ENCODE measurements around the gene TMTC1. TPM values are rescaled to one million over a fixed set of nuclear protein-coding genes. Genes with fewer than 3 reads are reported as not detected.

The TMTC1 gene
- total RNA-seq, 1 experiment from 2014 or later: not detected

GRCh38 chr12:29492891-29493290, 290.9 kb downstream of the TMTC1 start:
- Mint-ChIP-seq H3K9me3 (ENCODE audit: unreplicated experiment) (no peaks in the 10 kb centered on the region), H3K36me3 (ENCODE audit: insufficient read depth, unreplicated experiment) (no peaks in the 10 kb centered on the region), H3K4me1 (ENCODE audit: low read depth, unreplicated experiment) (no peaks in the 10 kb centered on the region), H3K27me3 (ENCODE audit: insufficient read depth, unreplicated experiment) (peaks cover 24% of the 10 kb centered on the region), H3K4me3 (ENCODE audit: unreplicated experiment) (no peak overlapping the region), H3K27ac (ENCODE audit: unreplicated experiment) (no peak overlapping the region)
- TF ChIP-seq CTCF (IDR thresholded peaks at IDR 0.05; ENCODE audit: insufficient read depth in 1 of 2, low read depth in 1 of 2, low read length in 1 of 2, severe bottlenecking in 1 of 2, unreplicated experiment in 1 of 2): no peak
- DNase-seq: no peak
- Histone ChIP-seq H3K4me3 (ENCODE audit: low read depth, low read length) (no peak overlapping the region), H3K4me1 (no peaks in the 10 kb centered on the region), H3K9me3 (no peaks in the 10 kb centered on the region), H3K27me3 (replicated peaks; ENCODE audit: control insufficient read depth, insufficient read depth, low read length) (no peaks in the 10 kb centered on the region), H3K36me3 (ENCODE audit: control insufficient read depth, insufficient read depth, low read length) (no peaks in the 10 kb centered on the region)
- no TSS peak for BruUV-seq (replicated peaks)
- intact Hi-C loops (cut with micrococcal nuclease; ENCODE audit: unreplicated experiment): no loop called here
- ChIA-PET POLR2A (no interaction called here), CTCF (no interaction called here)

GRCh38 chr12:29486972-29487371, 296.8 kb downstream of the TMTC1 start:
- peaks cover 16% of the 10 kb centered on the region for H3K27me3 Mint-ChIP-seq (ENCODE audit: insufficient read depth, unreplicated experiment)
- H3K9me3 ChIP-seq: no peaks in the 10 kb centered on the region
- POLR2A ChIA-PET: no interaction called here
- no peak overlapping the region for H3K27ac Mint-ChIP-seq (ENCODE audit: unreplicated experiment)
- H3K36me3 Mint-ChIP-seq (ENCODE audit: insufficient read depth, unreplicated experiment): no peaks in the 10 kb centered on the region
- no peaks in the 10 kb centered on the region for H3K4me1 Mint-ChIP-seq (ENCODE audit: low read depth, unreplicated experiment)
- H3K4me1 ChIP-seq: no peaks in the 10 kb centered on the region
- no peak for DNase-seq
- no TSS peak for BruUV-seq (replicated peaks)
- intact Hi-C loops (cut with micrococcal nuclease; ENCODE audit: unreplicated experiment): no loop called here
- H3K27me3 ChIP-seq (replicated peaks; ENCODE audit: control insufficient read depth, insufficient read depth, low read length): no peaks in the 10 kb centered on the region
- no peak overlapping the region for H3K4me3 Mint-ChIP-seq (ENCODE audit: unreplicated experiment)
- CTCF ChIA-PET: no interaction called here
- no peaks in the 10 kb centered on the region for H3K36me3 ChIP-seq (ENCODE audit: control insufficient read depth, insufficient read depth, low read length)
- no peaks in the 10 kb centered on the region for H3K9me3 Mint-ChIP-seq (ENCODE audit: unreplicated experiment)
- no peak for TF ChIP-seq CTCF (IDR thresholded peaks at IDR 0.05; ENCODE audit: insufficient read depth in 1 of 2, low read depth in 1 of 2, low read length in 1 of 2, severe bottlenecking in 1 of 2, unreplicated experiment in 1 of 2)
- H3K4me3 ChIP-seq (ENCODE audit: low read depth, low read length): no peak overlapping the region

- no peaks in the 10 kb centered on the region for H3K36me3 ChIP-seq (ENCODE audit: control insufficient read depth, insufficient read depth, low read length)
- peaks cover 3% of the 10 kb centered on the region for H3K27me3 Mint-ChIP-seq (ENCODE audit: insufficient read depth, unreplicated experiment)
- no peaks in the 10 kb centered on the region for H3K9me3 Mint-ChIP-seq (ENCODE audit: unreplicated experiment)
- no peaks in the 10 kb centered on the region for H3K4me1 ChIP-seq
- BruUV-seq (replicated peaks): no TSS peak
- H3K27ac Mint-ChIP-seq (ENCODE audit: unreplicated experiment): no peak overlapping the region
- no peaks in the 10 kb centered on the region for H3K9me3 ChIP-seq
- H3K4me3 ChIP-seq (ENCODE audit: low read depth, low read length): no peak overlapping the region
- H3K27me3 ChIP-seq (replicated peaks; ENCODE audit: control insufficient read depth, insufficient read depth, low read length): no peaks in the 10 kb centered on the region
- CTCF ChIA-PET: no interaction called here
- no peak for DNase-seq
- POLR2A ChIA-PET: no interaction called here
- H3K4me3 Mint-ChIP-seq (ENCODE audit: unreplicated experiment): no peak overlapping the region
- TF ChIP-seq CTCF (IDR thresholded peaks at IDR 0.05; ENCODE audit: insufficient read depth in 1 of 2, low read depth in 1 of 2, low read length in 1 of 2, severe bottlenecking in 1 of 2, unreplicated experiment in 1 of 2): no peak
- no peaks in the 10 kb centered on the region for H3K36me3 Mint-ChIP-seq (ENCODE audit: insufficient read depth, unreplicated experiment)
- H3K4me1 Mint-ChIP-seq (ENCODE audit: low read depth, unreplicated experiment): no peaks in the 10 kb centered on the region
- intact Hi-C loops (cut with micrococcal nuclease; ENCODE audit: unreplicated experiment): no loop called here
Measured at GRCh38 chr12:29463198-29463597, 320.5 kb downstream of the TMTC1 start.
